B cell (primary cell): Measurements from ENCODE around the gene IFNA1. TPM values are rescaled to one million over a fixed set of nuclear protein-coding genes. Genes with fewer than 3 reads are reported as not detected.
A peak's percentile ranks its signal among the peaks of the same experiment; 100 is the strongest.

Experiments
- ATAC-seq: fragments of 200-7000 bp; cut with Tn5 transposase; one replicate; pipeline ENCODE4 v1.10.0; 2021; ENCODE audit warnings: low read depth, mild to moderate bottlenecking, moderate number of reproducible peaks, moderate library complexity
- CTCF ChIA-PET: fragments of 350-600 bp; sonication (Branson Sonifier 250); formaldehyde crosslinking; loops from one replicate; lab custom pipeline; 2021; ENCODE audit warnings: antibody characterized with exemption, inconsistent platforms; lab: Charles Lee
- POLR2A ChIA-PET: fragments of 350-600 bp; sonication (Branson Sonifier 250); formaldehyde crosslinking; loops from one replicate; lab custom pipeline; 2021; ENCODE audit warnings: antibody characterized with exemption; lab: Charles Lee
- DNase-seq: peaks from one replicate; pipeline ENCODE4 v3.0.0; 2013
- H2AFZ ChIP-seq: 2 replicates; pipeline ENCODE4 v1.6.1; 2012; ENCODE audit warnings: mild to moderate bottlenecking, low read depth, low read length; ENCODE audit not compliant: insufficient read depth, poor library complexity, severe bottlenecking
- H3K27ac ChIP-seq, 2 donors: 1 replicate in 1 of 2; 2 replicates in 1 of 2; pipeline ENCODE4 v1.5.1; 2012 to 2013; ENCODE audit warnings: low read length in 2 of 2, mild to moderate bottlenecking in 2 of 2, moderate library complexity in 1 of 2
- H3K27me3 ChIP-seq, 4 experiments: fragments of 200-600 bp in 1 of 4; sonication (generic) in 1 of 4; replicated peaks in 1 of 4; 1 replicate in 2 of 4; 2 replicates in 2 of 4; pipeline versions ENCODE4 v1.6.1 to v1.7.0; 2013 to 2016; ENCODE audit warnings: low read length in 3 of 4, mild to moderate bottlenecking in 2 of 4, mixed read lengths in 1 of 4, moderate library complexity in 1 of 4; ENCODE audit not compliant: insufficient read depth in 4 of 4, control insufficient read depth in 3 of 4; ENCODE audit errors: control extremely low read depth in 1 of 4
- H3K36me3 ChIP-seq, 2 experiments: replicated peaks in 1 of 2; 1 replicate in 1 of 2; 2 replicates in 1 of 2; pipeline versions ENCODE4 v1.6.1 to v1.7.1; 2013; ENCODE audit warnings: low read length in 1 of 2; ENCODE audit not compliant: insufficient read depth in 2 of 2, control insufficient read depth in 1 of 2; ENCODE audit errors: control extremely low read depth in 1 of 2, extremely low read depth in 1 of 2
- H3K4me1 ChIP-seq, 2 donors: fragments of 200-600 bp in 1 of 2; sonication (generic) in 1 of 2; 1 replicate in 1 of 2; 2 replicates in 1 of 2; pipeline versions ENCODE4 v1.5.1 to v1.6.1; 2013 to 2017; ENCODE audit warnings: low read length in 2 of 2; ENCODE audit not compliant: control insufficient read depth in 2 of 2, insufficient read depth in 2 of 2
- H3K4me2 ChIP-seq: replicated peaks from 2 replicates; pipeline ENCODE3; 2012; ENCODE audit warnings: mild to moderate bottlenecking, low read depth, low read length; ENCODE audit not compliant: poor library complexity, severe bottlenecking
- H3K4me3 ChIP-seq, 5 experiments: fragments of 200-600 bp in 1 of 5; sonication (generic) in 1 of 5; 1 replicate in 3 of 5; 2 replicates in 2 of 5; pipeline versions ENCODE4 v1.5.1 to v1.7.0; 2011 to 2016; ENCODE audit warnings: low read length in 4 of 5, mild to moderate bottlenecking in 4 of 5, low read depth in 2 of 5, control low read depth in 1 of 5, moderate library complexity in 1 of 5; ENCODE audit not compliant: insufficient read depth in 1 of 5; ENCODE audit errors: control extremely low read depth in 1 of 5, extremely low read depth in 1 of 5
- H3K79me2 ChIP-seq: fragments of 200-600 bp; sonication (generic); one replicate; pipeline ENCODE4 v1.6.0; 2016; ENCODE audit warnings: low read length; ENCODE audit not compliant: control insufficient read depth, insufficient read depth
- H3K9ac ChIP-seq: fragments of 200-600 bp; sonication (generic); 2 replicates; pipeline ENCODE4 v1.6.1; 2017; ENCODE audit warnings: mild to moderate bottlenecking, low read length, moderate library complexity
- H3K9me3 ChIP-seq, 3 donors: one replicate each; pipeline versions ENCODE4 v1.6.1 to v1.7.1; 2013; ENCODE audit warnings: low read length in 2 of 3; ENCODE audit not compliant: control insufficient read depth in 2 of 3, insufficient read depth in 1 of 3; ENCODE audit errors: control extremely low read depth in 1 of 3
- H4K20me1 ChIP-seq: 2 replicates; pipeline ENCODE4 v1.6.0; 2012; ENCODE audit warnings: mild to moderate bottlenecking, low read length; ENCODE audit not compliant: insufficient read depth, control insufficient read depth, poor library complexity, severe bottlenecking
- H3K27ac Mint-ChIP-seq: one replicate; pipeline ENCODE4 v1.8.0; 2021; ENCODE audit warnings: mixed read lengths
- H3K27me3 Mint-ChIP-seq: one replicate; pipeline ENCODE4 v1.8.0; 2021; ENCODE audit warnings: mixed read lengths
- H3K4me1 Mint-ChIP-seq: one replicate; pipeline ENCODE4 v1.8.0; 2021; ENCODE audit warnings: mixed read lengths
- H3K4me3 Mint-ChIP-seq: one replicate; pipeline ENCODE4 v1.8.0; 2021; ENCODE audit warnings: mixed read lengths
- H3K9me3 Mint-ChIP-seq: one replicate; pipeline ENCODE4 v1.8.0; 2022; ENCODE audit warnings: mixed read lengths; ENCODE audit not compliant: insufficient read depth
- CTCF ChIP-seq: fragments of 200-600 bp; IDR thresholded peaks from one replicate; pipeline ENCODE4 v1.8.0; 2022; ENCODE audit warnings: antibody characterized with exemption, mild to moderate bottlenecking
- EZH2 ChIP-seq: IDR thresholded peaks from 2 replicates; pipeline ENCODE4 v1.6.1; 2012; ENCODE audit warnings: borderline replicate concordance, low read depth, mild to moderate bottlenecking, moderate library complexity, low read length; ENCODE audit not compliant: insufficient read depth, poor library complexity, severe bottlenecking
- WGBS: methylation state at CpG from one replicate; pipeline ENCODE4 v1.1.5; 2013; ENCODE audit warnings: missing lambda C conversion rate; ENCODE audit not compliant: insufficient coverage; 5-methylcytosine and 5-hydroxymethylcytosine counted together
- intact Hi-C: fragments of 100-400 bp; cut with micrococcal nuclease; formaldehyde crosslinking; loops from one replicate; pipeline ENCODE4 v1.10.0; 2022
- polyA plus RNA-seq: library from polyadenylated mRNA; depleted of rRNA; stranded (reverse); fragments of >200 nt; gene quantifications from 2 replicates; pipeline ENCODE4 v1.2.3, GENCODE V29; 2012
- total RNA-seq, 2 donors: library from RNA; stranded (reverse); fragments of 120-200 nt in 1 of 2; gene quantifications; 1 replicate in 1 of 2; 2 replicates in 1 of 2; pipeline versions ENCODE4 v1.2.3 to v1.2.4, GENCODE V29; 2013 to 2022

The IFNA1 gene
- total and polyA plus RNA-seq, 2 donors (not counting 1 experiment from before 2014, with no cell fraction given): not detected

GRCh38 chr9:21429191-21429590 is 11.0 kb upstream of the IFNA1 start:
- intact Hi-C loops: loop anchor here (2.0 kb wide), 1 partner anchor 16 kb away; no protein-coding TSS in a partner anchor
- ChIA-PET CTCF (no interaction called here), POLR2A (no interaction called here)
- H3K79me2 ChIP-seq: no peaks in the 10 kb centered on the region
- H3K9ac ChIP-seq: no peak overlapping the region
- no peak overlapping the region for H3K27ac ChIP-seq
- H3K27me3 ChIP-seq: peaks cover 0 to 51% (median 36%) of the 10 kb centered on the region in 4 experiments
- H3K4me3 ChIP-seq: no peak overlapping the region
- Mint-ChIP-seq H3K4me1 (peaks cover 21% of the 10 kb centered on the region), H3K27ac (no peak overlapping the region), H3K9me3 (no peaks in the 10 kb centered on the region), H3K27me3 (peaks cover 81% of the 10 kb centered on the region), H3K4me3 (no peak overlapping the region)
- DNase-seq: no peak
- TF ChIP-seq CTCF (no peak), EZH2 (no peak)
- no peak overlapping the region for H3K4me2 ChIP-seq
- no peak overlapping the region for H2AFZ ChIP-seq
- no peak for ATAC-seq
- H4K20me1 ChIP-seq: no peaks in the 10 kb centered on the region
- H3K9me3 ChIP-seq: no peaks in the 10 kb centered on the region
- H3K4me1 ChIP-seq: peaks cover 12 to 18% of the 10 kb centered on the region in 2 donors
- H3K36me3 ChIP-seq: no peaks in the 10 kb centered on the region
- WGBS: 40% methylated on average over 1 of the region's 2 CpGs

GRCh38 chr9:21432672-21433425 is 7.4 kb upstream of the IFNA1 start:
- Histone ChIP-seq H3K4me1 (peaks cover 12 to 17% of the 10 kb centered on the region in 2 donors), H3K27me3 (peaks cover 0 to 34% (median 30%) of the 10 kb centered on the region in 4 experiments), H3K27ac (no peak overlapping the region), H4K20me1 (no peaks in the 10 kb centered on the region), H3K79me2 (no peaks in the 10 kb centered on the region), H3K4me2 (peak overlapping the region; percentile 31), H3K9ac (no peak overlapping the region), H3K36me3 (no peaks in the 10 kb centered on the region), H3K4me3 (no peak overlapping the region), H2AFZ (no peak overlapping the region), H3K9me3 (no peaks in the 10 kb centered on the region)
- DNase-seq: peak; percentile 55
- ATAC-seq: no peak
- peaks cover 24% of the 10 kb centered on the region for H3K4me1 Mint-ChIP-seq
- TF ChIP-seq EZH2 (no peak), CTCF (no peak)
- H3K9me3 Mint-ChIP-seq: no peaks in the 10 kb centered on the region
- intact Hi-C loops: loop anchor here (1.0 to 5.0 kb wide), 2 partner anchors 11 to 36 kb away; no protein-coding TSS in a partner anchor
- peaks cover 79% of the 10 kb centered on the region for H3K27me3 Mint-ChIP-seq
- H3K27ac Mint-ChIP-seq: no peak overlapping the region
- ChIA-PET POLR2A (no interaction called here), CTCF (interaction anchor here (0.7 to 4.8 kb wide), 9 partner anchors 8 to 114 kb away, joined by 3 to 50 read pairs (median 8); no protein-coding TSS in a partner anchor)
- no CpG with 5 or more reads among the region's 2 CpGs for WGBS
- no peak overlapping the region for H3K4me3 Mint-ChIP-seq
